Measurements from ENCODE around the gene PLB1.

Gene PLB1

DNA sequence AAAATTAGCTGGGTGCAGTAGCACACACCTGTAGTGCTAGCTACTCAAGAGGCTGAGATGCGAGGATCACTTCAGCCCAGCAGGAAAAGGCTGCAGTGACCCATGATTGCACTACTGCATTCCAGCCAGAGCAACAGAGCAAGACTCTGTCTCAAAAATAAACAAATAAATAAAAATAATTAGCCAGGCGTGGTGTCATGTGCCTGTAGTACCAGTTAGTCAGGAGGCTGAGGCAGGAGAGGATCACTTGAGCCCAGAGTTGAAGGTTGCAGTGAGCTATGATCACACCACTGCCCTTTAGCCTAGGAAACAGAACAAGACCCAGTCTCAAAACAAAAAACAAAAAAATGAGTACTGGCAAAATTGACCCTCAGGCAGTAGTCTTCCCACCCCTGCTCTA is 193.9 kb downstream of the PLB1 start:
- no peak for DNase-seq (ENCODE audit: low read depth, low spot score)

DNA sequence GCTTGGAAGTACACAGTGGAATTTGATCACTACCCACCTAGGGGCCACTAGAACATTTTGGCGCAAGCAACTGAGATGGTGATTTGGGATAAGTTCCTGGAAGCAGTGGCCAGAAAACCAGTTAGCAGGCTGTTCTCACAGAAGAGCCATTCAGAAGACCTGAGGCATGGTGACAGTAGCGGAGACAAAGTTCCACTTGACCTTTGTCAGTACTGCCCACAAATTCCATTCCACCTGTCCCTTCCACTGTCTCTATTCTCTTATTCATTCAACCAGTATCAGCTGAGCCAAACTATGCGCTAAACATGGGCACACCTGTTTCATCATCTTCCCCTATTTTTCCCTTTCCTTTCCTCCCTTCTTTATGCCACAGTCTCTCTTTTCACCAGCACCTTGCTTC is 196.6 kb downstream of the PLB1 start:
- no peak for DNase-seq (ENCODE audit: low read depth, low spot score)

DNA sequence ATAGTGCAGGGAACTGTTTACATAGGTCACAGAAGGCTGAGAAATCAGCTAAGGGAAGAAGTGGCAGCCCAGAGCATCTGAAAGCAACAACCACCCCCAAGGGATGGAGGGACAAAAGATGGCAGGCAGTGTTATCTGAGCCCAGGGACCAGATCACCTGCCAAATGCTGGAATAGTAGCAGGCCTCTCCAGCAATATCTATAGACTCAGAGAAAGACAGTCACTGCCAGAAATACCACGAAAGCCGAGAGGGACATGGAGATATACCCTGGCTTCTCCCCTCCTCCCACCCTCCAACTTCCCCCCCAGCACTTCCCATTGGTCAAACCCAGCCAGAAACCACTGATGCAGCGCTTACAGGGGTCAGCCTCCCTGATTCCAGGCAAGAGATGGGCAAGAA is 197.4 kb downstream of the PLB1 start:
- no peak for DNase-seq (ENCODE audit: low read depth, low spot score)

Data from activated CD4-positive, CD25-positive, alpha-beta regulatory T cell treated with anti-CD3 and anti-CD28 coated beads, Interleukin-2, amount 50 U/mL, for 16 hours (primary cell).